Stimulated activated memory B cell treated with anti-CD40 and anti-IgM and Interleukin-4, amounts not matched to agents 10 μg/mL and 1 μg/mL and 100 μg/mL, for 72 hours (primary cell): ENCODE measurements around the gene PPM1D.

ENCODE experiments used
- ATAC-seq: fragments of 150-1000 bp; cut with Tn5 transposase; 2 replicates; pipeline ENCODE4 v1.10.0; 2021
- H3K27ac Mint-ChIP-seq: one replicate; pipeline ENCODE4 v1.8.0; 2022; ENCODE audit warnings: mild to moderate bottlenecking, mixed read lengths
- H3K27me3 Mint-ChIP-seq: one replicate; pipeline ENCODE4 v1.8.0; 2022; ENCODE audit warnings: mixed read lengths
- H3K36me3 Mint-ChIP-seq: one replicate; pipeline ENCODE4 v1.8.0; 2022; ENCODE audit warnings: mixed read lengths
- H3K4me1 Mint-ChIP-seq: one replicate; pipeline ENCODE4 v1.8.0; 2022; ENCODE audit warnings: mixed read lengths
- H3K4me3 Mint-ChIP-seq: one replicate; pipeline ENCODE4 v1.8.0; 2022; ENCODE audit warnings: mild to moderate bottlenecking, moderate library complexity, mixed read lengths
- H3K9me3 Mint-ChIP-seq: one replicate; pipeline ENCODE4 v1.8.0; 2022; ENCODE audit warnings: mixed read lengths

The PPM1D gene

DNA sequence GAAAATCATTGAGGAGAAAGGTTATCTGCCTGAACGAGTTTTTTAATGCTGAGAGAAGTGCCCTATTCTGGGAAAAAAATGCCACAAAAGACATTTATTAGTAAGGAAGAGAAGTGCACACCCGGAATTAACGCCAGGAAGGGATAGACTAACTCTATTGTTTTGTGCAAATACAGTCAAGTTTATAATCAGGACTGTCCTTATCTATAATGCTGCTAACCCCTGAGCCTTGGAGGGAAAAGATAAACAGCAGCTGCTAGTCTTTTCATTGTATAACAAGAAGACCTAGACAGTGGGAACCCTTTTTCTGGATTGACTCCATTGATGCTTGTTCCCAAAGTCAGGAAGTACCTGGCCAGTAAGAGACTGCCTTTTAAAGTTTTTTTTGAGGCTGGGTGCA, 104.2 kb downstream of the PPM1D start:
- no peak overlapping the region for H3K27ac Mint-ChIP-seq
- H3K9me3 Mint-ChIP-seq, result no peaks in the 10 kb centered on the region
- no peaks in the 10 kb centered on the region for H3K27me3 Mint-ChIP-seq
- no peak overlapping the region for H3K4me3 Mint-ChIP-seq
- no peaks in the 10 kb centered on the region for H3K4me1 Mint-ChIP-seq
- peaks cover 18% of the 10 kb centered on the region for H3K36me3 Mint-ChIP-seq
- ATAC-seq, result no peak

GRCh38 chr17:60712675-60713074, 112.7 kb downstream of the PPM1D start:
- Mint-ChIP-seq H3K4me1 (no peaks in the 10 kb centered on the region), H3K27me3 (no peaks in the 10 kb centered on the region), H3K36me3 (peaks cover 30% of the 10 kb centered on the region), H3K4me3 (no peak overlapping the region), H3K9me3 (no peaks in the 10 kb centered on the region), H3K27ac (no peak overlapping the region)
- ATAC-seq, result no peak

GRCh38 chr17:60713608-60714007, 113.6 kb downstream of the PPM1D start:
- no peaks in the 10 kb centered on the region for H3K9me3 Mint-ChIP-seq
- no peaks in the 10 kb centered on the region for H3K27me3 Mint-ChIP-seq
- ATAC-seq, result no peak
- no peak overlapping the region for H3K27ac Mint-ChIP-seq
- no peak overlapping the region for H3K4me3 Mint-ChIP-seq
- H3K36me3 Mint-ChIP-seq, result peaks cover 30% of the 10 kb centered on the region
- no peaks in the 10 kb centered on the region for H3K4me1 Mint-ChIP-seq
